K562 (cell line): Measurements from ENCODE around the gene NUP85.

Source experiments
- CTCF ChIP-seq, 3 experiments: IDR thresholded peaks in 2 of 3; conservative IDR thresholded peaks in 1 of 3; 2 replicates each; pipeline ENCODE4 v1.5.1; 2011 to 2012; ENCODE audit warnings: low read length in 3 of 3, mild to moderate bottlenecking in 3 of 3, control low read depth in 2 of 3, improper control_type of control experiment in 1 of 3, inconsistent platforms in 1 of 3, low read depth in 1 of 3, mixed read lengths in 1 of 3, moderate library complexity in 1 of 3; ENCODE audit not compliant: insufficient read depth in 2 of 3
- NONO ChIP-seq, 2 experiments: fragments of 200-400 bp in 1 of 2; fragments of 450-650 bp in 1 of 2; formaldehyde crosslinking in 1 of 2; IDR thresholded peaks; 2 replicates each; pipeline ENCODE4 v1.6.1; 2017; ENCODE audit warnings: low read depth in 2 of 2, mild to moderate bottlenecking in 2 of 2, moderate library complexity in 2 of 2, low read length in 1 of 2
- TAF1 ChIP-seq: IDR thresholded peaks from 2 replicates; pipeline ENCODE4 v1.6.1; 2011; ENCODE audit warnings: mild to moderate bottlenecking, low read length, moderate library complexity; ENCODE audit not compliant: insufficient read depth, control insufficient read depth, severe bottlenecking; ENCODE audit errors: extremely low read depth
- ZNF586 ChIP-seq: fragments of 450-650 bp; formaldehyde crosslinking; conservative IDR thresholded peaks from 2 replicates; pipeline ENCODE4 v1.4.0; 2020; ENCODE audit warnings: mild to moderate bottlenecking, moderate library complexity

- TF ChIP-seq CTCF (IDR thresholded peaks at IDR 0.05 in 2 of 3, conservative IDR thresholded peaks at IDR 0.05 in 1 of 3; ENCODE audit: insufficient read depth in 2 of 3, low read depth in 1 of 3, low read length in 3 of 3): no peak
- no peak for TF ChIP-seq TAF1
- TF ChIP-seq NONO (IDR thresholded peaks at IDR 0.05; ENCODE audit: low read depth in 2 of 2, low read length in 1 of 2): no peak
- TF ChIP-seq ZNF586 (CRISPR knock-in tag): no peak
Observed at GRCh38 chr17:75239214-75239613, 33.7 kb downstream of the NUP85 start.
